Naive thymus-derived CD4-positive, alpha-beta T cell (primary cell): ENCODE results near the gene PLEKHA4. TPM values are rescaled to one million over a fixed set of nuclear protein-coding genes. Genes with fewer than 3 reads are reported as not detected.
A peak's percentile ranks its signal among the peaks of the same experiment; 100 is the strongest.

Experiments used
- ATAC-seq: fragments of 150-1000 bp; cut with Tn5 transposase; 2 replicates; pipeline ENCODE4 v1.10.0; 2021; ENCODE audit warnings: mild to moderate bottlenecking, moderate library complexity
- CTCF ChIA-PET: fragments of 350-600 bp; sonication (Branson Sonifier 250); formaldehyde crosslinking; loops from one replicate; lab custom pipeline; 2021; ENCODE audit warnings: antibody characterized with exemption; lab: Charles Lee
- POLR2A ChIA-PET: fragments of 350-600 bp; sonication (Branson Sonifier 250); formaldehyde crosslinking; loops from one replicate; lab custom pipeline; 2021; ENCODE audit warnings: antibody characterized with exemption, inconsistent platforms; lab: Charles Lee
- DNase-seq, 9 donors: peaks; one replicate each; pipeline versions ENCODE4 v3.0.0 to v3.0.0-alpha.2; 2020 to 2022; ENCODE audit warnings: mixed read lengths in 1 of 9
- H3K27ac ChIP-seq: one replicate; pipeline ENCODE4 v1.7.0; 2013; ENCODE audit warnings: mild to moderate bottlenecking, low read depth, low read length, moderate library complexity
- H3K27me3 ChIP-seq, 2 donors: one replicate each; pipeline ENCODE4 v1.7.0; 2013; ENCODE audit warnings: low read length in 2 of 2, mild to moderate bottlenecking in 2 of 2, moderate library complexity in 2 of 2; ENCODE audit not compliant: control insufficient read depth in 2 of 2, insufficient read depth in 2 of 2
- H3K36me3 ChIP-seq, 3 experiments: 1 replicate in 2 of 3; 2 replicates in 1 of 3; pipeline ENCODE4 v1.7.0; 2013; ENCODE audit warnings: low read length in 3 of 3, mild to moderate bottlenecking in 3 of 3, moderate library complexity in 1 of 3; ENCODE audit not compliant: insufficient read depth in 3 of 3, control insufficient read depth in 2 of 3
- H3K4me1 ChIP-seq, 2 donors: one replicate each; pipeline ENCODE4 v1.7.0; 2013; ENCODE audit warnings: low read length in 2 of 2, mild to moderate bottlenecking in 2 of 2, moderate library complexity in 1 of 2; ENCODE audit not compliant: control insufficient read depth in 2 of 2, insufficient read depth in 2 of 2
- H3K4me3 ChIP-seq: 2 replicates; pipeline ENCODE4 v1.7.0; 2013; ENCODE audit warnings: mild to moderate bottlenecking, low read length
- H3K9me3 ChIP-seq, 3 experiments: 1 replicate in 2 of 3; 2 replicates in 1 of 3; pipeline ENCODE4 v1.7.0; 2013; ENCODE audit warnings: low read length in 3 of 3; ENCODE audit not compliant: control insufficient read depth in 2 of 3
- H3K27ac Mint-ChIP-seq, 9 donors: one replicate each; pipeline ENCODE4 v1.8.0; 2020 to 2022; ENCODE audit warnings: mixed read lengths in 9 of 9, mild to moderate bottlenecking in 8 of 9, moderate library complexity in 5 of 9, inconsistent platforms in 2 of 9
- H3K27me3 Mint-ChIP-seq, 5 donors: one replicate each; pipeline ENCODE4 v1.8.0; 2021 to 2022; ENCODE audit warnings: mixed read lengths in 5 of 5, mild to moderate bottlenecking in 1 of 5
- H3K36me3 Mint-ChIP-seq, 5 donors: one replicate each; pipeline ENCODE4 v1.8.0; 2020 to 2022; ENCODE audit warnings: mixed read lengths in 5 of 5, mild to moderate bottlenecking in 3 of 5, inconsistent platforms in 1 of 5
- H3K4me1 Mint-ChIP-seq, 7 donors: one replicate each; pipeline ENCODE4 v1.8.0; 2020 to 2022; ENCODE audit warnings: mixed read lengths in 7 of 7, mild to moderate bottlenecking in 3 of 7, inconsistent platforms in 1 of 7
- H3K4me3 Mint-ChIP-seq, 10 donors: one replicate each; pipeline ENCODE4 v1.8.0; 2020 to 2022; ENCODE audit warnings: mild to moderate bottlenecking in 10 of 10, mixed read lengths in 10 of 10, moderate library complexity in 6 of 10, inconsistent platforms in 2 of 10
- H3K9me3 Mint-ChIP-seq, 11 donors: one replicate each; pipeline ENCODE4 v1.8.0; 2020 to 2022; ENCODE audit warnings: mixed read lengths in 11 of 11, mild to moderate bottlenecking in 4 of 11, inconsistent platforms in 1 of 11, moderate library complexity in 1 of 11
- intact Hi-C, 2 donors: fragments of 100-400 bp; cut with micrococcal nuclease; formaldehyde crosslinking; loops; one replicate each; pipeline ENCODE4 v1.15.1; 2023
- polyA plus RNA-seq, 2 donors: library from polyadenylated mRNA; unstranded; fragments of 300-500 nt; fragmentation: Illumina TruSeq; gene quantifications; one replicate each; pipeline ENCODE4 v1.2.3, GENCODE V29; 2021
- total RNA-seq, 6 experiments: library from RNA in 5 of 6; stranded (reverse) in 5 of 6; gene quantifications; 1 replicate in 5 of 6; 2 replicates in 1 of 6; pipeline ENCODE4 v1.2.3 and lab custom pipeline; 2021 to 2026

PLEKHA4 gene, protein sequence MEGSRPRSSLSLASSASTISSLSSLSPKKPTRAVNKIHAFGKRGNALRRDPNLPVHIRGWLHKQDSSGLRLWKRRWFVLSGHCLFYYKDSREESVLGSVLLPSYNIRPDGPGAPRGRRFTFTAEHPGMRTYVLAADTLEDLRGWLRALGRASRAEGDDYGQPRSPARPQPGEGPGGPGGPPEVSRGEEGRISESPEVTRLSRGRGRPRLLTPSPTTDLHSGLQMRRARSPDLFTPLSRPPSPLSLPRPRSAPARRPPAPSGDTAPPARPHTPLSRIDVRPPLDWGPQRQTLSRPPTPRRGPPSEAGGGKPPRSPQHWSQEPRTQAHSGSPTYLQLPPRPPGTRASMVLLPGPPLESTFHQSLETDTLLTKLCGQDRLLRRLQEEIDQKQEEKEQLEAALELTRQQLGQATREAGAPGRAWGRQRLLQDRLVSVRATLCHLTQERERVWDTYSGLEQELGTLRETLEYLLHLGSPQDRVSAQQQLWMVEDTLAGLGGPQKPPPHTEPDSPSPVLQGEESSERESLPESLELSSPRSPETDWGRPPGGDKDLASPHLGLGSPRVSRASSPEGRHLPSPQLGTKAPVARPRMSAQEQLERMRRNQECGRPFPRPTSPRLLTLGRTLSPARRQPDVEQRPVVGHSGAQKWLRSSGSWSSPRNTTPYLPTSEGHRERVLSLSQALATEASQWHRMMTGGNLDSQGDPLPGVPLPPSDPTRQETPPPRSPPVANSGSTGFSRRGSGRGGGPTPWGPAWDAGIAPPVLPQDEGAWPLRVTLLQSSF
- 1 to 10 TPM; 2.1 to 7.4 (median 4.0) TPM for total RNA-seq
- 1 to 10 TPM; 2.6 to 5.6 TPM for polyA plus RNA-seq
- total RNA-seq (lab: John Stamatoyannopoulos, UW), result 5.2 reads per million, percentile 25 among the genes with 10 or more reads in this experiment

DNA sequence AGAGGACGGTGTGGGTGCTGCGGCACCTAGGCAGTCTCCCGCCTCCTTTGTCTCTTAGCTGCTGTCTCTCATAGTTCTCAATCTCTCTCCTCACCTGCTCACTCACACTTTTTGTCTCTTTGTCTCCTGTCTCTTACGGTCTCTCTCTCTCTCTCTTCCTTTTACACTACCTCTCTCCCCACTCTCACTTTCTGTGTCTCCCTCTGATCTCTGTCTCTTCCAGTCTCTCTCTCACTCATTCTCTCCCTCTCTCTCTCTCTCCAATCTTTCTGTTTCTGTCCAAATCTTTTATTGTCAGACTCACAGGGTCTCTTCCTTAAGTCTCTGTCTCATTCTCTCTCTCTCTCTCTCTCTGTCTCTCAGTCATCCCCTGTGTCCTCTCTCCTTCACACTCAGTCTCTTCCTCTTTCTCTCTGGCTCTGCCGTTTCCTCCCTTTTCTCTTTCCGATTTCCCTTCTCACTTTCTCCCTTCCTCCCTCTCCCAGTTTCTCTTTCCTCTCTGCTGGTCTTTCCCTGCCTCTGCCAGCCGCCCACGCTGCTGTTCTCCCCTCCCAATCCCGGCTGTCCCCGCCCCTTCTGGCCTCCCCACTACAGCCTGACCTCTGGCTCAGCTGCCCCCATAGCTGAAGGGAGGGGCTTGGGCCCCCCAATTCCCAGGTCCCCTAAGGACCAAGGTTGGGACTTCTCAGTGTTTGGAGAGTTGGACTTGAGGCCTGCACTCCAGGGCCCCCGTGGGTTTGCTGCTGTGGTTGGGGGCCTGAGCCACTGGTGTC lies at the start of gene PLEKHA4:
Gene PLEKHA4, minus strand, starts transcription at position 504 of the 773 bp plus-strand sequence. CDS start 997 bp downstream, outside the sequence.
- ChIA-PET CTCF (no interaction called here), POLR2A (no interaction called here)
- H3K27ac Mint-ChIP-seq, result peak within 1 kb of the TSS in 3 of 9 donors; percentile 9 to 22 (median 9)
- no peak within 1 kb of the TSS for H3K27ac ChIP-seq
- peaks cover 9 to 17% (median 12%) of the 10 kb centered on the region in 7 donors for H3K4me1 Mint-ChIP-seq
- H3K27me3 Mint-ChIP-seq, result peaks cover 0 to 21% (median 0%) of the 10 kb centered on the region in 5 donors
- H3K9me3 ChIP-seq, result no peaks in the 10 kb centered on the region
- no peak within 1 kb of the TSS for H3K4me3 Mint-ChIP-seq
- peaks cover 0 to 4% (median under 1%) of the 10 kb centered on the region in 5 donors for H3K36me3 Mint-ChIP-seq
- DNase-seq (no peak), ATAC-seq (no peak)
- intact Hi-C loops, result no loop called here
- peaks cover 0 to 7% (median 0%) of the 10 kb centered on the region in 3 experiments for H3K36me3 ChIP-seq
- H3K4me3 ChIP-seq, result no peak within 1 kb of the TSS
- peaks cover 0 to 5% (median 0%) of the 10 kb centered on the region in 11 donors for H3K9me3 Mint-ChIP-seq
- H3K27me3 ChIP-seq, result no peaks in the 10 kb centered on the region
- H3K4me1 ChIP-seq, result peaks cover 3 to 8% of the 10 kb centered on the region in 2 donors

DNA sequence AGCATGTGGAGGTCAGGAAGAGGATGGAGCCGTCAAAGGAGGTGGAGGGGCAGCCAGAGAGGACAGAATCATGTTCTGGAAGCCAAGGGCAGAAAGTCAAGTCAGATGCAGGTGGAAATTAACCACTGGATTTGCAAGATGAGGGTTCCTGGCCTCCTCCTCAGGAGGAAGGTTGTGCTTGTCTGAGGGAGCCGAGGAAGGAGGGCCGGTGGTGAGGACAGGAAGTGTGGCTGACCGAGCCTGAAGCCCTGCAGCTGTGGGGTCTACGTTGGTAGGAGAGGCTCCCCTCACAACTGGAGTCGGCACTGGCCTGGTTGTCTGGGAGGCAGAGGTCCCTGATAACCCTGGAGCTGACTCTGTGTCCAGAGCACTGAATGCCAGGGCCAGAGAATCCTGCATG lies 49.7 kb upstream of the PLEKHA4 start:
- H3K4me3 ChIP-seq, result no peak overlapping the region
- Mint-ChIP-seq H3K27ac (no peak overlapping the region), H3K9me3 (no peaks in the 10 kb centered on the region), H3K4me1 (peaks cover 0 to 4% (median 0%) of the 10 kb centered on the region in 7 donors), H3K36me3 (peaks cover 0 to 38% (median 19%) of the 10 kb centered on the region in 5 donors), H3K4me3 (no peak overlapping the region), H3K27me3 (no peaks in the 10 kb centered on the region)
- ChIA-PET CTCF (no interaction called here), POLR2A (no interaction called here)
- DNase-seq, result no peak
- H3K36me3 ChIP-seq, result peaks cover 0 to 70% (median 14%) of the 10 kb centered on the region in 3 experiments
- intact Hi-C loops, result no loop called here
- H3K27ac ChIP-seq, result no peak overlapping the region
- no peaks in the 10 kb centered on the region for H3K4me1 ChIP-seq
- no peak for ATAC-seq
- no peaks in the 10 kb centered on the region for H3K9me3 ChIP-seq
- no peaks in the 10 kb centered on the region for H3K27me3 ChIP-seq

DNA sequence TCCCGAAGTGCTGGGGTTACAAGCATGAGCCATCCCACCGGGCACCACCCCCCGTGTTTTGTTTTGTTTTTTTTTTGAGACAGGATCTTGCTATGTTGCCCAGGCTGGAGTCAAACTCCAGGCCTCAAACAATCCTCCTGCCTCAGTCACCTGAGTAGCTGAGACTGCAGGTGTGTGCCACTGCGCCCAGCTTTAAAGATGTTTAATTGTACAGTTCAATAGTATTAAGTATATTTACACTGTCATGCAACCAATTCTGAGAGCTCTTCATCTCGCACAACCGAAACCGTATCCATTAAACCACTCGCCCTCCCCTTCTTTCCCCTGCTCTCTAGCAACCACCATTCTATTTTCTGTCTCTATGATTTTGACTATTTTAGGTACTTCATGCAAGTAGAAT lies 47.3 kb upstream of the PLEKHA4 start:
- CTCF ChIA-PET, result interaction anchor here (1.0 kb wide), 1 partner anchor 76 kb away, joined by 3 read pairs; no protein-coding TSS in a partner anchor
- Mint-ChIP-seq H3K4me1 (peaks cover 0 to 6% (median 0%) of the 10 kb centered on the region in 7 donors), H3K4me3 (no peak overlapping the region), H3K27me3 (no peaks in the 10 kb centered on the region), H3K27ac (peak overlapping the region in 4 of 9 donors; percentile 0 to 45 (median 27)), H3K9me3 (no peaks in the 10 kb centered on the region), H3K36me3 (peaks cover 0 to 45% (median 27%) of the 10 kb centered on the region in 5 donors)
- H3K36me3 ChIP-seq, result peaks cover 3 to 70% (median 29%) of the 10 kb centered on the region in 3 experiments
- intact Hi-C loops, result no loop called here
- ATAC-seq, result no peak
- DNase-seq, result no peak
- no peaks in the 10 kb centered on the region for H3K9me3 ChIP-seq
- no peak overlapping the region for H3K27ac ChIP-seq
- no peaks in the 10 kb centered on the region for H3K4me1 ChIP-seq
- H3K4me3 ChIP-seq, result no peak overlapping the region
- POLR2A ChIA-PET, result no interaction called here
- H3K27me3 ChIP-seq, result no peaks in the 10 kb centered on the region

DNA sequence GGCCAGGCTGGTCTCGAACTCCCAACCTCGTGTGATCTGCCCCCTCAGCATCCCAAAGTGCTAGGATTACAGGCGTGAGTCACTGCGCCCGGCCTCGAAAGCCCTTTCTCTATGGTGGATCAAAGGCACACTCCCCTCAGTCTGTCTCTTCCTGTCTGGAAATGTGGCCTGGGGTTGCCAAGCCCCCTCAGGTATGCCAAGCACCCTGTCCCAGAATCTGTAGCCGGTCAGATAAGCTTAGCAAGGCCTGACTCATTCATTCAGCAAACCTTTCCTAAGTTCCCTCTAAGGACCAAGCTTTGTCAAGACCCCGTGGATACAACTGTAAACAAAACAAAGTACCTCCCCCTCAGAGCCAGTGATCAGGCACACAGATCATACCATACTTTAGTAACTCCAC lies 45.8 kb upstream of the PLEKHA4 start:
- Histone ChIP-seq H3K36me3 (peaks cover 5 to 81% (median 31%) of the 10 kb centered on the region in 3 experiments), H3K9me3 (no peaks in the 10 kb centered on the region), H3K27me3 (no peaks in the 10 kb centered on the region), H3K27ac (no peak overlapping the region), H3K4me1 (no peaks in the 10 kb centered on the region), H3K4me3 (no peak overlapping the region)
- ATAC-seq (no peak), DNase-seq (no peak)
- ChIA-PET CTCF (no interaction called here), POLR2A (interaction anchor here (0.6 to 1.2 kb wide), 2 partner anchors 40 to 58 kb away, joined by 4 to 6 read pairs; no protein-coding TSS in a partner anchor)
- intact Hi-C loops, result no loop called here
- Mint-ChIP-seq H3K27me3 (no peaks in the 10 kb centered on the region), H3K9me3 (no peaks in the 10 kb centered on the region), H3K27ac (peak overlapping the region in 3 of 9 donors; percentile 19 to 59 (median 45)), H3K4me3 (no peak overlapping the region), H3K36me3 (peaks cover 0 to 50% (median 27%) of the 10 kb centered on the region in 5 donors), H3K4me1 (peaks cover 0 to 6% (median 0%) of the 10 kb centered on the region in 7 donors)

DNA sequence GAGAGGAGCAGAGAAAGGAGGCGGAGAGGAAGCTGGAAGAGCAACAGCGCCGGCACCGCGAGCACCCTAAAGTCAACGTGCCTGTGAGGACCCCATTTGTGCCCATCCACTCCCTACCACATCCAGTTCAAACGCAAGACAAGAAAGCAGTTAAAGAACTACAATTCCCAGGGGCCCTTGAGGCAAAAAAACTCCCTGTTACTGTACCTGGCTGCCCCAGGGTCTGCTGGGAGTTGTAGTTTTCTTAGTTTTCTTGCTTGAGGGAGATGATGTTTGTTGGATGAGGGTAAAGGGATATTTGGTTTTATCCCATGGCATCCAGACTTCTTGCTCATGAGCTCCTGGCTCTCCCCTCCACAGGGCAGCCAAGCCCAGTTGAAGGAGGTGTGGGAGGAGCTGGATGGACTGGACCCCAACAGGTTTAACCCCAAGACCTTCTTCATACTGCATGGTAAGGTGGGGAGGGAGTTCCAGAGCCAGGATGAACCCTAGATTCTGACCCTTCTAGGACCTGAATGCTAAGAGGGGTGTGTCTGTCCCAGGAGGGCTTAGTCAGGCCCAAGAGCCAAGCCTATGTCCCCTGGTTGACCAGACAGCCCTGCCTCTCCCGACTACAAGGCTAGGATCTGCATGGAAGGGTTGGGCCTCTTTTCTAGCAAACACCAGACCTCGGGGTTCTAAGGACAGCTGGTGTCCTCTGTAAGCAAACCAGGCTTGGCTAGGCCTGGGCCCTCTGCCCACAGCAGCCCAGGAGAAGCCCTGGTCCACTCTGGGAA lies 44.9 kb upstream of the PLEKHA4 start:
- DNase-seq (peak in 4 of 9 donors; percentile 29 to 58 (median 36)), ATAC-seq (peak; percentile 78)
- no peak overlapping the region for H3K27ac ChIP-seq
- H3K4me3 ChIP-seq, result no peak overlapping the region
- peaks cover 5 to 79% (median 28%) of the 10 kb centered on the region in 3 experiments for H3K36me3 ChIP-seq
- peak overlapping the region in 1 of 9 donors; percentile 52 for H3K27ac Mint-ChIP-seq
- H3K27me3 ChIP-seq, result no peaks in the 10 kb centered on the region
- intact Hi-C loops, result no loop called here
- peaks cover 0 to 50% (median 27%) of the 10 kb centered on the region in 5 donors for H3K36me3 Mint-ChIP-seq
- peaks cover 0 to 6% (median 0%) of the 10 kb centered on the region in 7 donors for H3K4me1 Mint-ChIP-seq
- CTCF ChIA-PET, result interaction anchor here (0.6 kb wide), 1 partner anchor 500 kb away, joined by 3 read pairs; no protein-coding TSS in a partner anchor
- H3K27me3 Mint-ChIP-seq, result no peaks in the 10 kb centered on the region
- POLR2A ChIA-PET, result interaction anchor here (0.6 to 1.2 kb wide), 3 partner anchors 39 to 59 kb away, joined by 3 to 6 read pairs (median 4); no protein-coding TSS in a partner anchor
- H3K4me3 Mint-ChIP-seq, result no peak overlapping the region
- no peaks in the 10 kb centered on the region for H3K4me1 ChIP-seq
- H3K9me3 ChIP-seq, result no peaks in the 10 kb centered on the region
- H3K9me3 Mint-ChIP-seq, result no peaks in the 10 kb centered on the region
